GM12872 (cell line): Measurements from ENCODE around the gene SPEM1.

ENCODE experiments used
- TF ChIP-seq, protein P1 (sequence below): IDR thresholded peaks from 3 replicates; pipeline ENCODE4 v1.5.1; 2011; ENCODE audit warnings: low read depth, mild to moderate bottlenecking, low read length, moderate library complexity; ENCODE audit not compliant: insufficient read depth

Gene SPEM1, protein sequence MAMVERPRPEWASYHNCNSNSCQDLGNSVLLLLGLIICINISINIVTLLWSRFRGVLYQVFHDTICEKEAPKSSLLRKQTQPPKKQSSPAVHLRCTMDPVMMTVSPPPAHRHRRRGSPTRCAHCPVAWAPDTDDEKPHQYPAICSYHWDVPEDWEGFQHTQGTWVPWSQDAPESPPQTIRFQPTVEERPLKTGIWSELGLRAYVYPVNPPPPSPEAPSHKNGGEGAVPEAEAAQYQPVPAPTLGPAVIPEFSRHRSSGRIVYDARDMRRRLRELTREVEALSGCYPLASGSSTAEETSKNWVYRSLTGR

DNA sequence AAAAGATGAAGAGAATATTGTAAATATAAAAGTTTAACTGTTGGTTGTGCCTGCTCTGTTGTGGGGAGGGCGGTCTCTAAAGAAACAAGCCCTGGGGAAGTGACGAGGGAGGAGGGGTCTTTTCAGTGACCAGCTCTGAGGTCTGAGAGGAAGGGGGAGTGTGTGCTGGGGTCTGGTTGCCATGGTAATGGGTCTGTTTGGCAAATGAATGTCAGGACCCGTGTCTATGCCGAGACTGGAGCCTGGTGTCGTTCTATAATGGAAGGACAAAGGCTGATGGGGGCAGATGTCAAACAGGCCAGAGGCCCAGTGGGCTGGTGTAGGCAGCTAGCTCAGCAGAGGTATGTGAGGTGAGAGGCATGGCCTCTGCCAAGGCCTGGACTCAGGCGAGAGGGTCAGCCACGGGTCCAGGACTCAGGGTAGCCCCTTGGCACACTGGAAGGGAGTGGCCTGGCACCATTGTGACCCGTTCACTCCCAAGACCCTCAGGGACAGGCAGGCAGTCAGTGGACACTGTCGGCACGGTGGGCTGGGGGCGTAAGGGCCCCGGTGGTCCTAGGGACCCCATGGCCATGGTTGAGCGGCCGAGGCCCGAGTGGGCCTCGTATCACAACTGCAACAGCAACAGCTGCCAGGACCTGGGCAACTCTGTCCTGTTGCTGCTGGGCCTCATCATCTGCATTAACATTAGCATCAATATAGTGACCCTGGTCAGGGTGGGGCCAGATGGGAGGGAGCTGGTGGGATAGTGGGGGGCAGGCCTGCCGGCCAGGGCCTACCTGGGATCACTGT lies at the start of gene SPEM1:
Gene SPEM1, plus strand, starts transcription at position 506 of the 792 bp plus-strand sequence. Its CDS starts 61 bp downstream, at position 567.
- TF ChIP-seq, protein P1, sequence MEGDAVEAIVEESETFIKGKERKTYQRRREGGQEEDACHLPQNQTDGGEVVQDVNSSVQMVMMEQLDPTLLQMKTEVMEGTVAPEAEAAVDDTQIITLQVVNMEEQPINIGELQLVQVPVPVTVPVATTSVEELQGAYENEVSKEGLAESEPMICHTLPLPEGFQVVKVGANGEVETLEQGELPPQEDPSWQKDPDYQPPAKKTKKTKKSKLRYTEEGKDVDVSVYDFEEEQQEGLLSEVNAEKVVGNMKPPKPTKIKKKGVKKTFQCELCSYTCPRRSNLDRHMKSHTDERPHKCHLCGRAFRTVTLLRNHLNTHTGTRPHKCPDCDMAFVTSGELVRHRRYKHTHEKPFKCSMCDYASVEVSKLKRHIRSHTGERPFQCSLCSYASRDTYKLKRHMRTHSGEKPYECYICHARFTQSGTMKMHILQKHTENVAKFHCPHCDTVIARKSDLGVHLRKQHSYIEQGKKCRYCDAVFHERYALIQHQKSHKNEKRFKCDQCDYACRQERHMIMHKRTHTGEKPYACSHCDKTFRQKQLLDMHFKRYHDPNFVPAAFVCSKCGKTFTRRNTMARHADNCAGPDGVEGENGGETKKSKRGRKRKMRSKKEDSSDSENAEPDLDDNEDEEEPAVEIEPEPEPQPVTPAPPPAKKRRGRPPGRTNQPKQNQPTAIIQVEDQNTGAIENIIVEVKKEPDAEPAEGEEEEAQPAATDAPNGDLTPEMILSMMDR: no peak

DNA sequence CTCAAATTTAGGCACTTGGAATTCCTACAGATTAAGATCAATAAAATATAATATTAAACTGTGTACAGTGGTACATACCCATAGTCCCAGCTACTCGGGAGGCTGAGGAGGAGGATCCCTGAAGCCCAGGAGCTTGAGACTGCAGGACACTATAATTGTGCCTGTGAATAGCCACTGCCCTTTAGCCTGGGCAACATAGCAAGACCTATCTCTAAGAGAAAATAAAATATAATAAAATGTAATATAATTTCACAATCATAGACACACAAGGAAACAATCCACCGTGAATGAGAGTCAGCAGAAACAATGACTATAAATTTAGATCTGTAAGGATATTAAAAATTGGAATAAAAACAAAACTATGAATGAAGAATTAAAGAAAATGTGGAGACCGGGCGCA lies 49.3 kb upstream of the SPEM1 start:
- TF ChIP-seq, protein P1: no peak

DNA sequence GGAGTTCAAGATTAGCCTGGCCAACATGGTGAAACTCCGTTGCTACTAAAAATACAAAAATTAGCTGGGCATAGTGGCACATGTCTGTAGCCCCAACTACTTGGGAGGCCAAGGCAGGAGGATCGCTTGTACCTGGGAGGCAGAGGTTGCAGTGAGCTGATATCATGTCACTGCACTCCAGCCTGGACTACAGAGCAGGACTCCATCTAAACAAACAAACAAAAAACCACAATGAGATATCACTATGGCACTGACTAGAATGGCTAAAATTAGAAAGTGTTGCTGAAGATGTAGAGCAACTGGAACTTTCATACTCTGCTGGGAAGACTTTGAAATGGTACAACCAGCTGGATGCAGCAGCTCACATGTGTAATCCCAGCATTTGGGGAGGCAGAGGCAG lies 45.8 kb upstream of the SPEM1 start:
- TF ChIP-seq, protein P1: no peak

DNA sequence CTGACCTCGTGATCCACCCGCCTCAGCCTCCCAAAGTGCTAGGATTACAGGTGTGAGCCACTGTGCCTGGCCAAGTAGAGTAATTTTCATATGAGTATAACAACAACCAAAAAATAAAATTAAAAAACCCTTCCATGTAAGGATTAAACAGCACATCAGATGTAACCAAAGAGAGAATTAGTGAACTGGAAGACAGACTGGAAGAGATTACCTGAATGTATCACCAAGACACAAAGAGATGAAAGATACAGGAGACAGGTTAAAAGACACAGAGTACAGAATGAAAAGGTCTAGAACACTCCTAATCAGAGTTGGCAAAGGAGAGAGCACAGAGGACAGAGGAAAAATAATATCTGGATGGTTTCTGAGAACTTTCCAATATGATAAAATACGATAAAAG lies 41.0 kb upstream of the SPEM1 start:
- TF ChIP-seq, protein P1: no peak

DNA sequence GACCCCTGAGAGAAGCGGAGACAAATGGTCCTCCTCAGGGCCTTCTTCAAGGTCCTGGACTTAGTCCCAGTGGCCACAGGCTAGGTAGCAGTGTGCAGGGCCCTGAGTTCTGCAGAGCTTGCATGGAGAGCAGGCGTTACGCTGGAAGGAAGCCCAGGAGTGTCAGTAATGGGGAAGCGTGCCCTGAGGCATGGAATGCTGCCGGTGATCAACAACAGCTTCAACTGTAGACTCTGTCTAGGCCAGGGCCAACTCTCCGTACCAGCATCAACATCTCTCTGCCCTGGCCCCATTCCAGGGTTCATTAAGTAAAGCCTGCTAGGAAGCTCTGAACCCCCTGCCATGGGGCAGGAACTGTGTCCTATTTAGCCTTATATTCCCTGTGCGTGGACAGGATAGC lies 39.8 kb upstream of the SPEM1 start:
- TF ChIP-seq, protein P1: no peak

DNA sequence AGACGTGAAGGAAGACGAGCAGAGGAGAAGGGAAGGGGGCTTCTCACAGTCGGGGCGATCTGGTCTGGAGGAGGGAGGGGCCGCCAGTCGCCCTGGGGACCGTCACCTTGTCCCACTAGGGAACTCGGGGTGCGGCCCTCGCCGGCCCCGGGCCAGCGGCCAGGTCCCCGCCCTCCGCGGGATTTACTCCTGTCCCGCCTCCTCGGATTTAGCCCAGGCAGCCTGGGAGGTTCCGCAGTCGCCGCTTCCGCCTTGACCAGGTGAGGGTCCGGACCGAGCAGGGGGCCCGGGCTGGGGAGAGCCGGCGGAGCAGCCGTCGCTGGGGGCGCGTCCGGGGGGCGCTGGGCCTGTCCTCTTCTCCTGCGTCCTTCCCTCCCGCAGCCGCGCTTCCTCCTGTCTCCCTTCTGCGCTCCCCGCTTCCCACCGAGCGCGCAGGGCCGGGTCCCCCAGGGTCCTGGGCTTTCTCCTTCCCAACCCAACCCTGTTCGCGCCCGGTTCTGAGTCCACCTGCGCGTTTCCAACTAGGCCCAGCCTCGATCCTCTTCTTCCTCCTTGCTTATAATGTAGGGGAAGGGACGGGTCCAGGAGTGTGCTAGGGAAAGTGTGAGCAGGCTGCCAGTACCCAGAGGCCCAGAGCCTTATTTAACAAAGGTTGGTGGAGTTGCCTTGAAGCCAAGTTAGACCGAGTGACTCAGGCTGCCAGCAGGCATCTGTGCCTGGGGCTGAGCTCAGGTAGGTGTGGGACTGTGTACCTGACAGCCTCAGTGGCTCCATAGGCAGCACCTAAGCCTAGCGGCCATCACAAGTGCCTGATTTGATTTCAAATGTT lies 39.1 kb upstream of the SPEM1 start, which contains the start of gene TNK1:
Gene TNK1, plus strand, starts transcription at position 235 of the 829 bp plus-strand sequence. CDS start 1,838 bp downstream, outside the sequence.
- TF ChIP-seq, protein P1: no peak

DNA sequence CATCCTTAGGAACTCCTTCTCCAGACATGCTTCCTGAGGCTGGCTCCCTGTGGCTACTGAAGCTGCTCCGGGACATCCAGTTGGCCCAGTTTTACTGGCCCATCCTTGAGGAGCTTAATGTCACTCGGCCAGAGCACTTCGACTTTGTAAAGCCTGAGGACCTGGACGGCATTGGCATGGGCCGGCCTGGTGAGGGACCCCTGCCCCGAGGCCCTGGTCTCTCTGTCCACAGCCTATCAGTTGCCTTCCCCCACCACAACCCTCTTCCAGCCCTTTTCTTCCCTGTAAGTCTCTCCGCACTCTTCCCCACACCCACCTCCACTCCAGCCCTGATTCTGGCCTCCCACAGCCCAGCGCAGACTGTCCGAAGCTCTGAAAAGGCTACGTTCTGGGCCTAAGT lies 37.2 kb upstream of the SPEM1 start:
- TF ChIP-seq, protein P1: no peak
